HG03108 (cell line): Measurements from ENCODE around the gene CCSER1.
"Not testable (repeated sequence)": the region's sequence is repeated elsewhere in the genome, so short reads cannot be mapped to it uniquely, and the experiment has no call there.

Experiments used
- ATAC-seq: cut with Tn5 transposase; IDR thresholded peaks from one replicate; pipeline ENCODE4 v1.9.1; 2021; ENCODE audit warnings: moderate library complexity; ENCODE audit not compliant: unreplicated experiment

Gene CCSER1

GRCh38 chr4:91620952-91621351, 1493.8 kb downstream of the CCSER1 start:
- ATAC-seq = no peak

GRCh38 chr4:91621446-91621845, 1494.3 kb downstream of the CCSER1 start:
- ATAC-seq = no peak

GRCh38 chr4:91622925-91623602, 1495.9 kb downstream of the CCSER1 start:
- ATAC-seq = no peak

GRCh38 chr4:91623603-91623967, 1496.4 kb downstream of the CCSER1 start:
- not testable (repeated sequence) for ATAC-seq

GRCh38 chr4:91630054-91630453, 1502.9 kb downstream of the CCSER1 start:
- no peak for ATAC-seq

GRCh38 chr4:91630764-91631163, 1503.6 kb downstream of the CCSER1 start:
- no peak for ATAC-seq

- no peak for ATAC-seq
These were observed 1504.1 kb downstream of the CCSER1 start for GRCh38 chr4:91631335-91631734.

- no peak for ATAC-seq
These were observed 1508.9 kb downstream of the CCSER1 start for GRCh38 chr4:91636083-91636482.
